ENCODE data around the gene MIB1. TPM values are rescaled to one million over a fixed set of nuclear protein-coding genes. Genes with fewer than 3 reads are reported as not detected.

Gene MIB1
- total and polyA plus RNA-seq, 9 of the 15 experiments (the other 6 are each of a cell fraction or from before 2014, with no cell fraction given), result 7.2 to 43.8 (median 23.2) TPM

DNA sequence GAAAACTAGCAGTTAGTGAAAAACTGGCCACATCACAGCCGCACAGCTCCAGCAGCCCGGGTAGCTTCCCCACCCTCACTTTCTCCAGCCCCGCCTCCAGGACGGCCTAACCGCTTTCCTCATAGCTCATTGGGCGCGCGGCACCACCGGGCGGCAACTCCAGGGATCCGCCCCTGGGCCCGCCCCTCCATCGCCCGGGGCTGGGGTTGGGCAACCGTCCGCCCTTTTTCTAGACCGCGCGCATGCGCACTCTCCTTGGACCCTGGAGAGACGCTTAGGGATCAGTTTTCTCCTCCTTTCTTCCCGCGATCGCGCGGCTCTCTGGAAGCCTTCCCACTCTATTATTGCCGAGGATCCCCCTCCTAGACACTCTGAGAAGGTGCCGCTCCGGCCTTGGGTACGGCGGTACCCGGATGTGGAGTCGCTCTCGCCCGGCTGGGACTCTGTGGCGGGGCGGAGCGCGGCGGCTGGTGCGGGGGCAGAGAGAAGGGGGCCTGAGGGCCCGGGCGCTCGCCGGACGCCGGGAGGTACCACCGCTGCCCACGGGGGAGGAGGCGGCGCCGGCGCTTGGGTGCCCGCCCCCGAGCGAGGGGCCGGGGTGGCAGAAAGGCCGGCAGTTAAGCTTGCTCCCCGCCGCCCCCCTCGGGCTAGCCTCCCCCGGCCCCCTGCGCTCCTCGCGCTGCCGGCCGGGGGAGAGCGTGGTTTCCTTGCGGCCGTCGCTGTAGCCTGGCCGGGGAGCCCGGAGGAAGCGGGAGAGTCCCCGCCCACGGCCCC, at the start of gene MIB1 (continued):
- TF ChIP-seq ELF4 (CRISPR knock-in tag; IDR thresholded peaks at IDR 0.05) (no peak), ZNF668 (CRISPR knock-in tag; IDR thresholded peaks at IDR 0.05) (no peak), RBM34 (IDR thresholded peaks at IDR 0.05; ENCODE audit: borderline replicate concordance, insufficient read depth, low read length) (no peak), ZNF57 (CRISPR knock-in tag; IDR thresholded peaks at IDR 0.05) (peak; percentile 53; the same call in 1 of the 2 replicates), ZNF140 (CRISPR knock-in tag; IDR thresholded peaks at IDR 0.05) (no peak), TEAD1 (CRISPR knock-in tag; IDR thresholded peaks at IDR 0.05) (peak in 1 of 2 experiments; percentile 27; a peak in 1 of 4 replicates), CHCHD3 (CRISPR knock-in tag; IDR thresholded peaks at IDR 0.05) (no peak), RB1 (IDR thresholded peaks at IDR 0.05; ENCODE audit: low read depth) (no peak; the same call in 1 of the 2 replicates), ZBTB17 (CRISPR knock-in tag; IDR thresholded peaks at IDR 0.05) (no peak), RBBP5 (IDR thresholded peaks at IDR 0.05; ENCODE audit: borderline replicate concordance, insufficient read depth, low read length, poor library complexity, severe bottlenecking) (peak; percentile 7), XRCC4 (IDR thresholded peaks at IDR 0.05; ENCODE audit: extremely low read depth, insufficient read depth, insufficient read length) (no peak), SMARCA5 (IDR thresholded peaks at IDR 0.05) (no peak), POLR2H (tag; IDR thresholded peaks at IDR 0.05; ENCODE audit: low read depth) (no peak), LARP7 (IDR thresholded peaks at IDR 0.05) (no peak), BCL6 (CRISPR knock-in tag; IDR thresholded peaks at IDR 0.05) (no peak), FIP1L1 (IDR thresholded peaks at IDR 0.05; ENCODE audit: low read depth, low read length, poor library complexity, severe bottlenecking) (no peak), ZNF431 (CRISPR knock-in tag; IDR thresholded peaks at IDR 0.05) (no peak), ZNF3 (CRISPR knock-in tag; IDR thresholded peaks at IDR 0.05) (no peak)
- TF ChIP-seq, protein P1, sequence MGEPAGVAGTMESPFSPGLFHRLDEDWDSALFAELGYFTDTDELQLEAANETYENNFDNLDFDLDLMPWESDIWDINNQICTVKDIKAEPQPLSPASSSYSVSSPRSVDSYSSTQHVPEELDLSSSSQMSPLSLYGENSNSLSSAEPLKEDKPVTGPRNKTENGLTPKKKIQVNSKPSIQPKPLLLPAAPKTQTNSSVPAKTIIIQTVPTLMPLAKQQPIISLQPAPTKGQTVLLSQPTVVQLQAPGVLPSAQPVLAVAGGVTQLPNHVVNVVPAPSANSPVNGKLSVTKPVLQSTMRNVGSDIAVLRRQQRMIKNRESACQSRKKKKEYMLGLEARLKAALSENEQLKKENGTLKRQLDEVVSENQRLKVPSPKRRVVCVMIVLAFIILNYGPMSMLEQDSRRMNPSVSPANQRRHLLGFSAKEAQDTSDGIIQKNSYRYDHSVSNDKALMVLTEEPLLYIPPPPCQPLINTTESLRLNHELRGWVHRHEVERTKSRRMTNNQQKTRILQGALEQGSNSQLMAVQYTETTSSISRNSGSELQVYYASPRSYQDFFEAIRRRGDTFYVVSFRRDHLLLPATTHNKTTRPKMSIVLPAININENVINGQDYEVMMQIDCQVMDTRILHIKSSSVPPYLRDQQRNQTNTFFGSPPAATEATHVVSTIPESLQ (CRISPR knock-in tag; IDR thresholded peaks at IDR 0.05), result no peak
- TF ChIP-seq, protein P2, sequence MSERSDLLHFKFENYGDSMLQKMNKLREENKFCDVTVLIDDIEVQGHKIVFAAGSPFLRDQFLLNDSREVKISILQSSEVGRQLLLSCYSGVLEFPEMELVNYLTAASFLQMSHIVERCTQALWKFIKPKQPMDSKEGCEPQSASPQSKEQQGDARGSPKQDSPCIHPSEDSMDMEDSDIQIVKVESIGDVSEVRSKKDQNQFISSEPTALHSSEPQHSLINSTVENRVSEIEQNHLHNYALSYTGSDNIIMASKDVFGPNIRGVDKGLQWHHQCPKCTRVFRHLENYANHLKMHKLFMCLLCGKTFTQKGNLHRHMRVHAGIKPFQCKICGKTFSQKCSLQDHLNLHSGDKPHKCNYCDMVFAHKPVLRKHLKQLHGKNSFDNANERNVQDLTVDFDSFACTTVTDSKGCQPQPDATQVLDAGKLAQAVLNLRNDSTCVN (CRISPR knock-in tag; IDR thresholded peaks at IDR 0.05), result no peak
- TF ChIP-seq, protein P3, sequence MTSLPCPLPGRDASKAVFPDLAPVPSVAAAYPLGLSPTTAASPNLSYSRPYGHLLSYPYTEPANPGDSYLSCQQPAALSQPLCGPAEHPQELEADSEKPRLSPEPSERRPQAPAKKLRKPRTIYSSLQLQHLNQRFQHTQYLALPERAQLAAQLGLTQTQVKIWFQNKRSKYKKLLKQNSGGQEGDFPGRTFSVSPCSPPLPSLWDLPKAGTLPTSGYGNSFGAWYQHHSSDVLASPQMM (CRISPR knock-in tag; IDR thresholded peaks at IDR 0.05), result no peak
- TF ChIP-seq, protein P4, sequence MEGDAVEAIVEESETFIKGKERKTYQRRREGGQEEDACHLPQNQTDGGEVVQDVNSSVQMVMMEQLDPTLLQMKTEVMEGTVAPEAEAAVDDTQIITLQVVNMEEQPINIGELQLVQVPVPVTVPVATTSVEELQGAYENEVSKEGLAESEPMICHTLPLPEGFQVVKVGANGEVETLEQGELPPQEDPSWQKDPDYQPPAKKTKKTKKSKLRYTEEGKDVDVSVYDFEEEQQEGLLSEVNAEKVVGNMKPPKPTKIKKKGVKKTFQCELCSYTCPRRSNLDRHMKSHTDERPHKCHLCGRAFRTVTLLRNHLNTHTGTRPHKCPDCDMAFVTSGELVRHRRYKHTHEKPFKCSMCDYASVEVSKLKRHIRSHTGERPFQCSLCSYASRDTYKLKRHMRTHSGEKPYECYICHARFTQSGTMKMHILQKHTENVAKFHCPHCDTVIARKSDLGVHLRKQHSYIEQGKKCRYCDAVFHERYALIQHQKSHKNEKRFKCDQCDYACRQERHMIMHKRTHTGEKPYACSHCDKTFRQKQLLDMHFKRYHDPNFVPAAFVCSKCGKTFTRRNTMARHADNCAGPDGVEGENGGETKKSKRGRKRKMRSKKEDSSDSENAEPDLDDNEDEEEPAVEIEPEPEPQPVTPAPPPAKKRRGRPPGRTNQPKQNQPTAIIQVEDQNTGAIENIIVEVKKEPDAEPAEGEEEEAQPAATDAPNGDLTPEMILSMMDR (IDR thresholded peaks at IDR 0.05 in 2 of 3, conservative IDR thresholded peaks at IDR 0.05 in 1 of 3; ENCODE audit: insufficient read depth in 2 of 3, low read depth in 1 of 3, low read length in 3 of 3), result peak in 1 of 3 experiments; percentile 12; a peak in 1 of 6 replicates
